Testis (tissue), 3 donors: ENCODE data around the gene RFPL4A. TPM values are rescaled to one million over a fixed set of nuclear protein-coding genes. Genes with fewer than 3 reads are reported as not detected.

Experiments
- DNase-seq: peaks from one replicate; pipeline ENCODE4 v3.0.0-alpha.2; 2019
- H3K27ac ChIP-seq, 2 donors: fragments of 200-600 bp; sonication (generic); one replicate each; pipeline ENCODE4 v1.5.1; 2019
- H3K27me3 ChIP-seq: fragments of 200-600 bp; sonication (generic); one replicate; pipeline ENCODE4 v1.5.1; 2019
- H3K36me3 ChIP-seq: fragments of 200-600 bp; sonication (generic); one replicate; pipeline ENCODE4 v1.5.1; 2017; ENCODE audit warnings: low read depth; ENCODE audit errors: missing control alignments
- H3K4me1 ChIP-seq: fragments of 200-600 bp; sonication (generic); one replicate; pipeline ENCODE4 v1.5.1; 2019
- H3K4me3 ChIP-seq, 2 donors: fragments of 200-600 bp; sonication (generic); one replicate each; pipeline ENCODE4 v1.5.1; 2017 to 2019
- H3K9me3 ChIP-seq: fragments of 200-600 bp; sonication (generic); one replicate; pipeline ENCODE4 v1.5.1; 2017
- CTCF ChIP-seq, 3 experiments: fragments of 450-650 bp in 2 of 3; fragments of 200-600 bp in 1 of 3; sonication (generic) in 1 of 3; IDR thresholded peaks; one replicate each; pipeline ENCODE4 v1.5.1; 2016 to 2019; ENCODE audit warnings: antibody characterized with exemption in 3 of 3, mild to moderate bottlenecking in 2 of 3, moderate library complexity in 1 of 3
- POLR2A ChIP-seq: fragments of 450-650 bp; IDR thresholded peaks from one replicate; pipeline ENCODE4 v1.6.1; 2017; ENCODE audit warnings: antibody characterized with exemption, mild to moderate bottlenecking, moderate library complexity
- WGBS, 2 donors: methylation state at CpG; one replicate each; pipeline ENCODE4 v1.1.5; 2018; 5-methylcytosine and 5-hydroxymethylcytosine counted together
- intact Hi-C: fragments of 100-400 bp; cut with DNase I; formaldehyde crosslinking; loops from one replicate; pipeline ENCODE4 v1.15.1; 2023; ENCODE audit warnings: low total_unique reads
- polyA plus RNA-seq: library from polyadenylated mRNA; stranded (reverse); fragments of 350-450 nt; fragmentation: Illumina TruSeq; extraction: RNeasy Lipid Tissue Mini Kit (QIAGEN cat#74804); gene quantifications from one replicate; pipeline ENCODE4 v1.2.3, GENCODE V29; 2014; ENCODE audit warnings: low read depth, low replicate concordance; ENCODE audit not compliant: insufficient read depth
- total RNA-seq, 2 donors: library from RNA; depleted of rRNA; stranded (reverse); fragments of >200 nt; gene quantifications; one replicate each; pipeline ENCODE4 v1.2.3, GENCODE V29; 2016

The RFPL4A gene
- total and polyA plus RNA-seq, 3 donors from 2014 or later = 0.31 to 2.5 (median 1.8) TPM

- Histone ChIP-seq H3K36me3 (no peaks in the 10 kb centered on the region), H3K27me3 (no peaks in the 10 kb centered on the region), H3K9me3 (no peaks in the 10 kb centered on the region), H3K4me3 (no peak overlapping the region), H3K4me1 (no peaks in the 10 kb centered on the region), H3K27ac (no peak overlapping the region)
- DNase-seq = no peak
- TF ChIP-seq POLR2A (no peak), CTCF (IDR thresholded peaks at IDR 0.05) (no peak)
- WGBS, 2 donors = 86 to 87% methylated on average over 2 of the region's 2 CpGs
- intact Hi-C loops = no loop called here
Observed at GRCh38 chr19:55802281-55802680, 43.4 kb downstream of the RFPL4A start.

GRCh38 chr19:55809381-55810058 lies 50.6 kb downstream of the RFPL4A start:
- no peaks in the 10 kb centered on the region for H3K36me3 ChIP-seq
- WGBS, 2 donors = 16 to 19% methylated on average over 20 of the region's 20 CpGs
- no peak overlapping the region for H3K27ac ChIP-seq
- no peaks in the 10 kb centered on the region for H3K27me3 ChIP-seq
- TF ChIP-seq POLR2A (no peak), CTCF (IDR thresholded peaks at IDR 0.05) (peak; percentile 50 to 65 (median 56))
- no peaks in the 10 kb centered on the region for H3K4me1 ChIP-seq
- DNase-seq = peak; percentile 93
- no peaks in the 10 kb centered on the region for H3K9me3 ChIP-seq
- no peak overlapping the region for H3K4me3 ChIP-seq
- intact Hi-C loops = no loop called here

DNA sequence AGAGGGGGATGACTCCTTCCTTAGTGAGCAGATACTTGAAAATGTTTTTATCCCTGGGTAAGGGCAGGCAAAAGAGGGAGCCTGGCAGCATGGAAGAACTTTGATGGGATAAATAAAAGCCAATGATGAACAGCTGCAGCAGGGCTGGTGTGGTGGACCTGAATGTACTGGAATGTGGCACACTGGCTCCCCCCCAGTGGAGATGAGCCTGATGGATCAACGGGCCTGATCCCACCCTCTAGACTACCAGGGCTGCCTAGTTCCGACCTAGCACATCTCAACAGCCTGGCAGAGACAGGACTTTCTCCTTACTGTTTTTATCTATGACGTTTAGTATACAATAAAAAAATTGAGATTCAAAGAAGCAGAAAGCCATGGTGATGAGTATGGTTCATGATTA lies 52.4 kb downstream of the RFPL4A start:
- Histone ChIP-seq H3K4me3 (no peak overlapping the region), H3K27ac (no peak overlapping the region), H3K4me1 (no peaks in the 10 kb centered on the region), H3K9me3 (no peaks in the 10 kb centered on the region), H3K36me3 (no peaks in the 10 kb centered on the region), H3K27me3 (no peaks in the 10 kb centered on the region)
- WGBS, 2 donors = 76% methylated on average over 3 of the region's 3 CpGs
- intact Hi-C loops = no loop called here
- DNase-seq = no peak
- TF ChIP-seq POLR2A (no peak), CTCF (IDR thresholded peaks at IDR 0.05) (no peak)

DNA sequence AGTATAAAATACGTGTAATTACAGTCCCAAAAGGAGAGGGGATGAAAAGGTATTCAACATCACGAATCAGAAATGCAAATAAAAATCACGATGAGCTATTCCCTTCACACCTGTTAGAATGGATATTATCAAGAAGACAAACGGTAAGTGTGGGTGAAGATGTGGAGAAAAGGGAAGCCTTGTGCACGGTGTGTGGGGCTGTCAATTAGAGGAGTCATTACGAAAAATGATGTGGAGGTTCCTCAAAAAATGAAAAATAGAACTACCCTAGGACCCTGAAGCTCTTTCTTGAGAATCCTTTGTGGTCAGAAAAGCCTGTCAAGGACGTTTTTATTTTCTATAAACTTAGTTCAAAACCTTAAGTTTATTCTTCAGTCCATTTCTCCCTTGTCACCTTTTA lies 53.6 kb downstream of the RFPL4A start:
- Histone ChIP-seq H3K27ac (no peak overlapping the region), H3K4me1 (no peaks in the 10 kb centered on the region), H3K4me3 (no peak overlapping the region), H3K9me3 (no peaks in the 10 kb centered on the region), H3K27me3 (no peaks in the 10 kb centered on the region), H3K36me3 (no peaks in the 10 kb centered on the region)
- intact Hi-C loops = no loop called here
- WGBS, 2 donors = 67% methylated on average over 7 of the region's 7 CpGs
- no peak for DNase-seq
- TF ChIP-seq CTCF (IDR thresholded peaks at IDR 0.05) = no peak

Other genes starting within 250 kb of the RFPL4A start
- gene SBK2, start 222.0 kb upstream of the RFPL4A start, total RNA-seq = under 1 TPM; 0.87 to 0.99 TPM
- 1.3 TPM for gene SBK2, start 222.0 kb upstream of the RFPL4A start, polyA plus RNA-seq
- under 1 TPM; 0.39 to 0.81 TPM for gene SBK3, start 213.6 kb upstream of the RFPL4A start, total RNA-seq
- 0.34 TPM for gene SBK3, start 213.6 kb upstream of the RFPL4A start, polyA plus RNA-seq
- 1 to 10 TPM; 4.0 to 7.2 TPM for gene ZNF579, start 178.2 kb upstream of the RFPL4A start, total RNA-seq
- gene ZNF579, start 178.2 kb upstream of the RFPL4A start, polyA plus RNA-seq = 4.3 TPM
- gene FIZ1, start 159.6 kb upstream of the RFPL4A start, total RNA-seq = 10 to 100 TPM; 16.5 to 17.4 TPM
- 8.5 TPM for gene FIZ1, start 159.6 kb upstream of the RFPL4A start, polyA plus RNA-seq
- gene ZNF524, start 158.8 kb upstream of the RFPL4A start, total RNA-seq = 10 to 100 TPM; 25.0 to 29.4 TPM
- gene ZNF524, start 158.8 kb upstream of the RFPL4A start, polyA plus RNA-seq = 8.5 TPM
- gene ZNF865, start 153.4 kb upstream of the RFPL4A start, total RNA-seq = 10 to 100 TPM; 12.2 to 14.5 TPM
- gene ZNF865, start 153.4 kb upstream of the RFPL4A start, polyA plus RNA-seq = 4.7 TPM
- 10 to 100 TPM; 10.3 to 13.0 TPM for gene ZNF784, start 134.5 kb upstream of the RFPL4A start, total RNA-seq
- 6.6 TPM for gene ZNF784, start 134.5 kb upstream of the RFPL4A start, polyA plus RNA-seq
- gene ZNF580, start 118.1 kb upstream of the RFPL4A start, total RNA-seq = 10 to 100 TPM; 37.6 to 38.0 TPM
- 21.7 TPM for gene ZNF580, start 118.1 kb upstream of the RFPL4A start, polyA plus RNA-seq
- 10 to 100 TPM; 17.3 to 31.2 TPM for gene ZNF581, start 115.4 kb upstream of the RFPL4A start, total RNA-seq
- gene ZNF581, start 115.4 kb upstream of the RFPL4A start, polyA plus RNA-seq = 18.4 TPM
- gene CCDC106, start 110.9 kb upstream of the RFPL4A start, total RNA-seq = 10 to 100 TPM; 57.0 to 84.9 TPM
- gene CCDC106, start 110.9 kb upstream of the RFPL4A start, polyA plus RNA-seq = 34.5 TPM
- 100 to 1,000 TPM; 264 to 281 TPM for gene U2AF2, start 104.1 kb upstream of the RFPL4A start, total RNA-seq
- gene U2AF2, start 104.1 kb upstream of the RFPL4A start, polyA plus RNA-seq = 163 TPM
- 100 to 1,000 TPM; 176 to 303 TPM for gene EPN1, start 83.9 kb upstream of the RFPL4A start, total RNA-seq
- 134 TPM for gene EPN1, start 83.9 kb upstream of the RFPL4A start, polyA plus RNA-seq
- under 1 TPM; 0.39 to 0.68 TPM for gene NLRP9, start 20.7 kb upstream of the RFPL4A start, total RNA-seq
- 0.11 TPM for gene NLRP9, start 20.7 kb upstream of the RFPL4A start, polyA plus RNA-seq
- gene RFPL4AL1, start 10.0 kb downstream of the RFPL4A start, total RNA-seq = not detected
- not detected for gene RFPL4AL1, start 10.0 kb downstream of the RFPL4A start, polyA plus RNA-seq
- gene NLRP11, start 72.9 kb downstream of the RFPL4A start, total RNA-seq = 1 to 10 TPM; 3.9 to 4.3 TPM
- gene NLRP11, start 72.9 kb downstream of the RFPL4A start, polyA plus RNA-seq = 2.3 TPM
- 10 to 100 TPM; 15.4 to 17.2 TPM for gene NLRP4, start 77.4 kb downstream of the RFPL4A start, total RNA-seq
- gene NLRP4, start 77.4 kb downstream of the RFPL4A start, polyA plus RNA-seq = 18.2 TPM
- under 1 TPM in 1 of 2 donors, not detected in 1; 0.19 TPM for gene NLRP13, start 173.2 kb downstream of the RFPL4A start, total RNA-seq
- 0.08 TPM for gene NLRP13, start 173.2 kb downstream of the RFPL4A start, polyA plus RNA-seq
- under 1 TPM; 0.39 to 0.56 TPM for gene NLRP8, start 188.7 kb downstream of the RFPL4A start, total RNA-seq
- gene NLRP8, start 188.7 kb downstream of the RFPL4A start, polyA plus RNA-seq = 0.13 TPM
- 1 to 10 TPM; 1.2 to 2.8 TPM for gene NLRP5, start 227.7 kb downstream of the RFPL4A start, total RNA-seq
- gene NLRP5, start 227.7 kb downstream of the RFPL4A start, polyA plus RNA-seq = 0.47 TPM